HG03135 (cell line): ENCODE results near the gene SLC28A1.

ENCODE experiments used
- ATAC-seq: cut with Tn5 transposase; IDR thresholded peaks from one replicate; pipeline ENCODE4 v1.9.1; 2021; ENCODE audit warnings: mild to moderate bottlenecking, moderate library complexity; ENCODE audit not compliant: unreplicated experiment

SLC28A1 gene

GRCh38 chr15:84885801-84886200 is 1.3 kb downstream of the SLC28A1 start:
- no peak for ATAC-seq

- ATAC-seq: no peak
These were observed 1.9 kb downstream of the SLC28A1 start for GRCh38 chr15:84886211-84886983.

- ATAC-seq: no peak
These were observed 2.5 kb downstream of the SLC28A1 start for GRCh38 chr15:84886984-84887299.

- no peak for ATAC-seq
These were observed 3.5 kb downstream of the SLC28A1 start for GRCh38 chr15:84887938-84888337.

- ATAC-seq: no peak
These were observed 4.2 kb downstream of the SLC28A1 start for GRCh38 chr15:84888639-84889038.

GRCh38 chr15:84889313-84889990 is 5.0 kb downstream of the SLC28A1 start:
- ATAC-seq: no peak

GRCh38 chr15:84889991-84890669 is 5.7 kb downstream of the SLC28A1 start:
- ATAC-seq: no peak

GRCh38 chr15:84890670-84891162 is 6.3 kb downstream of the SLC28A1 start:
- no peak for ATAC-seq

- ATAC-seq: no peak
These were observed 6.9 kb downstream of the SLC28A1 start for GRCh38 chr15:84891339-84891738.

GRCh38 chr15:84892786-84893307 is 8.4 kb downstream of the SLC28A1 start:
- no peak for ATAC-seq

- no peak for ATAC-seq
These were observed 9.1 kb downstream of the SLC28A1 start for GRCh38 chr15:84893607-84894006.

- no peak for ATAC-seq
These were observed 10.4 kb downstream of the SLC28A1 start for GRCh38 chr15:84894736-84895425.

GRCh38 chr15:84898761-84899160 is 14.3 kb downstream of the SLC28A1 start:
- ATAC-seq: no peak

- ATAC-seq: no peak
These were observed 15.3 kb downstream of the SLC28A1 start for GRCh38 chr15:84899750-84900149.

GRCh38 chr15:84901540-84901939 is 17.1 kb downstream of the SLC28A1 start:
- no peak for ATAC-seq

- no peak for ATAC-seq
These were observed 19.3 kb downstream of the SLC28A1 start for GRCh38 chr15:84903751-84904150.

- no peak for ATAC-seq
These were observed 20.0 kb downstream of the SLC28A1 start for GRCh38 chr15:84904419-84904818.

- no peak for ATAC-seq
These were observed 20.8 kb downstream of the SLC28A1 start for GRCh38 chr15:84905016-84905916.

- ATAC-seq: no peak
These were observed 23.3 kb downstream of the SLC28A1 start for GRCh38 chr15:84907731-84908130.

- ATAC-seq: no peak
These were observed 24.1 kb downstream of the SLC28A1 start for GRCh38 chr15:84908564-84908963.
